ENCODE data around the gene TBC1D1. TPM values are rescaled to one million over a fixed set of nuclear protein-coding genes. Genes with fewer than 3 reads are reported as not detected.

Gene TBC1D1
- total and polyA plus RNA-seq, 2 experiments from 2014 or later: 53.9 to 151 TPM

DNA sequence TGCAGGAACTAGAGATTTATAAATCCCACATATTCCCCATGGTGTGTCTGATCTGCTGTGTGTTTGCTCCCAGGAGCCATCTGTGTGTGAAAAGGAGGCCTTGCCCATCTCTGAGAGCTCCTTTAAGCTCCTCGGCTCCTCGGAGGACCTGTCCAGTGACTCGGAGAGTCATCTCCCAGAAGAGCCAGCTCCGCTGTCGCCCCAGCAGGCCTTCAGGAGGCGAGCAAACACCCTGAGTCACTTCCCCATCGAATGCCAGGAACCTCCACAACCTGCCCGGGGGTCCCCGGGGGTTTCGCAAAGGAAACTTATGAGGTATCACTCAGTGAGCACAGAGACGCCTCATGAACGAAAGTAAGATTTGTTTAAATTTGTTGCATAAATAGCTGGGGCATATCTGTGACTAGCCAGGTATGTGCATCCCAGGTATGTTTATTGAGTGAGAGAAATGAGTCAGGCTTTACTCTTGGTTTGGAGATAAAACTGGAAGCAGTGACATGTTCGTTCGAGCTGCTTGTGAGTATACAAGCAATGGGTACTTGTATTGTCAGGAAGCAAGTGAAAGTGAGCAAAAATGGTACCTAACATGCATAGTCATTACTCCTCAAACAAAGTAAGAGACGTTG, 158.8 kb downstream of the TBC1D1 start (continued):
- TF ChIP-seq, protein P1, sequence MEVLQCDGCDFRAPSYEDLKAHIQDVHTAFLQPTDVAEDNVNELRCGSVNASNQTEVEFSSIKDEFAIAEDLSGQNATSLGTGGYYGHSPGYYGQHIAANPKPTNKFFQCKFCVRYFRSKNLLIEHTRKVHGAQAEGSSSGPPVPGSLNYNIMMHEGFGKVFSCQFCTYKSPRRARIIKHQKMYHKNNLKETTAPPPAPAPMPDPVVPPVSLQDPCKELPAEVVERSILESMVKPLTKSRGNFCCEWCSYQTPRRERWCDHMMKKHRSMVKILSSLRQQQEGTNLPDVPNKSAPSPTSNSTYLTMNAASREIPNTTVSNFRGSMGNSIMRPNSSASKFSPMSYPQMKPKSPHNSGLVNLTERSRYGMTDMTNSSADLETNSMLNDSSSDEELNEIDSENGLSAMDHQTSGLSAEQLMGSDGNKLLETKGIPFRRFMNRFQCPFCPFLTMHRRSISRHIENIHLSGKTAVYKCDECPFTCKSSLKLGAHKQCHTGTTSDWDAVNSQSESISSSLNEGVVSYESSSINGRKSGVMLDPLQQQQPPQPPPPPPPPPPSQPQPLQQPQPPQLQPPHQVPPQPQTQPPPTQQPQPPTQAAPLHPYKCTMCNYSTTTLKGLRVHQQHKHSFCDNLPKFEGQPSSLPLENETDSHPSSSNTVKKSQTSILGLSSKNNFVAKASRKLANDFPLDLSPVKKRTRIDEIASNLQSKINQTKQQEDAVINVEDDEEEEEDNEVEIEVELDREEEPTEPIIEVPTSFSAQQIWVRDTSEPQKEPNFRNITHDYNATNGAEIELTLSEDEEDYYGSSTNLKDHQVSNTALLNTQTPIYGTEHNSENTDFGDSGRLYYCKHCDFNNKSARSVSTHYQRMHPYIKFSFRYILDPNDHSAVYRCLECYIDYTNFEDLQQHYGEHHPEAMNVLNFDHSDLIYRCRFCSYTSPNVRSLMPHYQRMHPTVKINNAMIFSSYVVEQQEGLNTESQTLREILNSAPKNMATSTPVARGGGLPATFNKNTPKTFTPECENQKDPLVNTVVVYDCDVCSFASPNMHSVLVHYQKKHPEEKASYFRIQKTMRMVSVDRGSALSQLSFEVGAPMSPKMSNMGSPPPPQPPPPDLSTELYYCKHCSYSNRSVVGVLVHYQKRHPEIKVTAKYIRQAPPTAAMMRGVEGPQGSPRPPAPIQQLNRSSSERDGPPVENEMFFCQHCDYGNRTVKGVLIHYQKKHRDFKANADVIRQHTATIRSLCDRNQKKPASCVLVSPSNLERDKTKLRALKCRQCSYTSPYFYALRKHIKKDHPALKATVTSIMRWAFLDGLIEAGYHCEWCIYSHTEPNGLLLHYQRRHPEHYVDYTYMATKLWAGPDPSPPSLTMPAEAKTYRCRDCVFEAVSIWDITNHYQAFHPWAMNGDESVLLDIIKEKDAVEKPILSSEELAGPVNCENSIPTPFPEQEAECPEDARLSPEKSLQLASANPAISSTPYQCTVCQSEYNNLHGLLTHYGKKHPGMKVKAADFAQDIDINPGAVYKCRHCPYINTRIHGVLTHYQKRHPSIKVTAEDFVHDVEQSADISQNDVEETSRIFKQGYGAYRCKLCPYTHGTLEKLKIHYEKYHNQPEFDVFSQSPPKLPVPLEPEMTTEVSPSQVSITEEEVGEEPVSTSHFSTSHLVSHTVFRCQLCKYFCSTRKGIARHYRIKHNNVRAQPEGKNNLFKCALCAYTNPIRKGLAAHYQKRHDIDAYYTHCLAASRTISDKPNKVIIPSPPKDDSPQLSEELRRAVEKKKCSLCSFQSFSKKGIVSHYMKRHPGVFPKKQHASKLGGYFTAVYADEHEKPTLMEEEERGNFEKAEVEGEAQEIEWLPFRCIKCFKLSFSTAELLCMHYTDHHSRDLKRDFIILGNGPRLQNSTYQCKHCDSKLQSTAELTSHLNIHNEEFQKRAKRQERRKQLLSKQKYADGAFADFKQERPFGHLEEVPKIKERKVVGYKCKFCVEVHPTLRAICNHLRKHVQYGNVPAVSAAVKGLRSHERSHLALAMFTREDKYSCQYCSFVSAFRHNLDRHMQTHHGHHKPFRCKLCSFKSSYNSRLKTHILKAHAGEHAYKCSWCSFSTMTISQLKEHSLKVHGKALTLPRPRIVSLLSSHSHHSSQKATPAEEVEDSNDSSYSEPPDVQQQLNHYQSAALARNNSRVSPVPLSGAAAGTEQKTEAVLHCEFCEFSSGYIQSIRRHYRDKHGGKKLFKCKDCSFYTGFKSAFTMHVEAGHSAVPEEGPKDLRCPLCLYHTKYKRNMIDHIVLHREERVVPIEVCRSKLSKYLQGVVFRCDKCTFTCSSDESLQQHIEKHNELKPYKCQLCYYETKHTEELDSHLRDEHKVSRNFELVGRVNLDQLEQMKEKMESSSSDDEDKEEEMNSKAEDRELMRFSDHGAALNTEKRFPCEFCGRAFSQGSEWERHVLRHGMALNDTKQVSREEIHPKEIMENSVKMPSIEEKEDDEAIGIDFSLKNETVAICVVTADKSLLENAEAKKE (CRISPR knock-in tag; IDR thresholded peaks at IDR 0.05): no peak
- TF ChIP-seq, protein P2, sequence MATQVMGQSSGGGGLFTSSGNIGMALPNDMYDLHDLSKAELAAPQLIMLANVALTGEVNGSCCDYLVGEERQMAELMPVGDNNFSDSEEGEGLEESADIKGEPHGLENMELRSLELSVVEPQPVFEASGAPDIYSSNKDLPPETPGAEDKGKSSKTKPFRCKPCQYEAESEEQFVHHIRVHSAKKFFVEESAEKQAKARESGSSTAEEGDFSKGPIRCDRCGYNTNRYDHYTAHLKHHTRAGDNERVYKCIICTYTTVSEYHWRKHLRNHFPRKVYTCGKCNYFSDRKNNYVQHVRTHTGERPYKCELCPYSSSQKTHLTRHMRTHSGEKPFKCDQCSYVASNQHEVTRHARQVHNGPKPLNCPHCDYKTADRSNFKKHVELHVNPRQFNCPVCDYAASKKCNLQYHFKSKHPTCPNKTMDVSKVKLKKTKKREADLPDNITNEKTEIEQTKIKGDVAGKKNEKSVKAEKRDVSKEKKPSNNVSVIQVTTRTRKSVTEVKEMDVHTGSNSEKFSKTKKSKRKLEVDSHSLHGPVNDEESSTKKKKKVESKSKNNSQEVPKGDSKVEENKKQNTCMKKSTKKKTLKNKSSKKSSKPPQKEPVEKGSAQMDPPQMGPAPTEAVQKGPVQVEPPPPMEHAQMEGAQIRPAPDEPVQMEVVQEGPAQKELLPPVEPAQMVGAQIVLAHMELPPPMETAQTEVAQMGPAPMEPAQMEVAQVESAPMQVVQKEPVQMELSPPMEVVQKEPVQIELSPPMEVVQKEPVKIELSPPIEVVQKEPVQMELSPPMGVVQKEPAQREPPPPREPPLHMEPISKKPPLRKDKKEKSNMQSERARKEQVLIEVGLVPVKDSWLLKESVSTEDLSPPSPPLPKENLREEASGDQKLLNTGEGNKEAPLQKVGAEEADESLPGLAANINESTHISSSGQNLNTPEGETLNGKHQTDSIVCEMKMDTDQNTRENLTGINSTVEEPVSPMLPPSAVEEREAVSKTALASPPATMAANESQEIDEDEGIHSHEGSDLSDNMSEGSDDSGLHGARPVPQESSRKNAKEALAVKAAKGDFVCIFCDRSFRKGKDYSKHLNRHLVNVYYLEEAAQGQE (IDR thresholded peaks at IDR 0.05; ENCODE audit: unreplicated experiment): no peak

DNA sequence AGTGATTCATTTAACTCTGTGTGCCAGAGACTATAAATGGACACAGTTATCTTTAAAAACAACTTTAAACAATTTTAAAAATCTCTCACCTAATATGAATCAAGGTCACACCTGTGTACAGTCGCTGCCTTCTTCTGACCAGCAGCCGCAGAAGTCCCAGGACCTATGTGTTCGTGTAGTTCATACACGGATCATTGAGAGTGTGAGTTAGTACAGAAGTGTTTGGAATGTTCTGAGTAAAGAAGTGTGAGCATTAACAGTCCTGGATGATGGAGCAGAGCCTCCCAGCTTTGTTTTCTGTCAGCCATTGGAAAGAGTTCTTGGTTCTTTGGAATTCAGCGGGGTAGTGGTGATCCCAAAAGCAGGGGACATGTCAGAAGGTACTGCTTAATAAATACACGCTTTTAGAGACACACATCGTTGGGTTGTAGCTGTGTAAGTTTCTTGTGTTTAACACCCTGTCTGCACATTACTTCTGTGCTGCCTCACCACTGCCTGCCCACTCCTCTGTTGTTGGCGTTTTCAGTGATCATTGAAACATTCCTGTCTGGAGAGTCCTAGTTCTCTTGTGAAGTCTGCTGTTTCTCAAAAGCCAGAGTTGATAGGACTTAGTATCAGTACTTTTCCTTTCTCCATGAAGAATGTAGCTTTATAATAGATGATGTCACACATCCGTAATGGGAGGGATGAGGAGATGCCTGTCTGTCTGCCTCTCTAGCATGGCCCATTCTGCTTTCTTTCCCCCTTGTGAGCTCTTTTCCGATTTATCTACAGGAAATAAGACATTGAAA, 159.9 kb downstream of the TBC1D1 start:
- Mint-ChIP-seq H3K4me3 (no peak overlapping the region), H3K9me3 (no peaks in the 10 kb centered on the region), H3K27ac (no peak overlapping the region), H3K4me1 (peaks cover 11% of the 10 kb centered on the region; the same call in 2 of the 3 replicates), H3K27me3 (ENCODE audit: insufficient read depth, low read depth, poor library complexity) (peaks cover 2% of the 10 kb centered on the region), H3K36me3 (ENCODE audit: low read depth) (peaks cover 37% of the 10 kb centered on the region)
- H3K4me1 ChIP-seq (ENCODE audit: insufficient read depth): no peaks in the 10 kb centered on the region
- H2AFZ ChIP-seq: no peak overlapping the region
- no peak overlapping the region for H3K4me2 ChIP-seq
- H3K79me2 ChIP-seq (replicated peaks; ENCODE audit: insufficient read depth): no peaks in the 10 kb centered on the region
- H3K27ac ChIP-seq (ENCODE audit: low read depth): no peak overlapping the region
- H4K20me1 ChIP-seq (replicated peaks; ENCODE audit: insufficient read depth): no peaks in the 10 kb centered on the region
- no peaks in the 10 kb centered on the region for H3K9me2 ChIP-seq (ENCODE audit: insufficient read depth)
- no peaks in the 10 kb centered on the region for H3F3A ChIP-seq (replicated peaks; ENCODE audit: low read depth)
- ATAC-seq (no peak), DNase-seq (ENCODE audit: low spot score) (no peak)
- no peaks in the 10 kb centered on the region for H3K27me3 ChIP-seq (ENCODE audit: insufficient read depth)
- peaks cover 11% of the 10 kb centered on the region for H3K36me3 ChIP-seq (ENCODE audit: insufficient read depth)
- no peak overlapping the region for H3K4me3 ChIP-seq
- TF ChIP-seq STAT1 (IDR thresholded peaks at IDR 0.05; ENCODE audit: unreplicated experiment) (no peak), JUNB (IDR thresholded peaks at IDR 0.05; ENCODE audit: unreplicated experiment) (no peak), POLR2AphosphoS5 (IDR thresholded peaks at IDR 0.05; ENCODE audit: low read depth) (no peak), EZH2phosphoT487 (IDR thresholded peaks at IDR 0.05; ENCODE audit: unreplicated experiment) (no peak)
- TF ChIP-seq, protein P3, sequence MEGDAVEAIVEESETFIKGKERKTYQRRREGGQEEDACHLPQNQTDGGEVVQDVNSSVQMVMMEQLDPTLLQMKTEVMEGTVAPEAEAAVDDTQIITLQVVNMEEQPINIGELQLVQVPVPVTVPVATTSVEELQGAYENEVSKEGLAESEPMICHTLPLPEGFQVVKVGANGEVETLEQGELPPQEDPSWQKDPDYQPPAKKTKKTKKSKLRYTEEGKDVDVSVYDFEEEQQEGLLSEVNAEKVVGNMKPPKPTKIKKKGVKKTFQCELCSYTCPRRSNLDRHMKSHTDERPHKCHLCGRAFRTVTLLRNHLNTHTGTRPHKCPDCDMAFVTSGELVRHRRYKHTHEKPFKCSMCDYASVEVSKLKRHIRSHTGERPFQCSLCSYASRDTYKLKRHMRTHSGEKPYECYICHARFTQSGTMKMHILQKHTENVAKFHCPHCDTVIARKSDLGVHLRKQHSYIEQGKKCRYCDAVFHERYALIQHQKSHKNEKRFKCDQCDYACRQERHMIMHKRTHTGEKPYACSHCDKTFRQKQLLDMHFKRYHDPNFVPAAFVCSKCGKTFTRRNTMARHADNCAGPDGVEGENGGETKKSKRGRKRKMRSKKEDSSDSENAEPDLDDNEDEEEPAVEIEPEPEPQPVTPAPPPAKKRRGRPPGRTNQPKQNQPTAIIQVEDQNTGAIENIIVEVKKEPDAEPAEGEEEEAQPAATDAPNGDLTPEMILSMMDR (conservative IDR thresholded peaks at IDR 0.05; ENCODE audit: low read depth in 2 of 2): no peak

Measured in GM23338 (cell line).